H1 (cell line): ENCODE measurements around the gene FSTL4. TPM values are rescaled to one million over a fixed set of nuclear protein-coding genes. Genes with fewer than 3 reads are reported as not detected.

Source experiments
- CTCF ChIA-PET: fragments of 300-600 bp; sonication (Branson Sonifier 250); formaldehyde crosslinking; loops from one replicate; lab custom pipeline; 2021; ENCODE audit not compliant: partially characterized antibody; lab: Charles Lee
- POLR2A ChIA-PET: fragments of 300-600 bp; sonication (Branson Sonifier 250); formaldehyde crosslinking; loops from one replicate; lab custom pipeline; 2021; ENCODE audit warnings: inconsistent platforms; ENCODE audit not compliant: partially characterized antibody; lab: Charles Lee
- DNase-seq, 2 experiments: peaks; one replicate each; pipeline versions ENCODE4 v3.0.0 to v3.0.0-alpha.2; 2010 to 2022; ENCODE audit warnings: low spot score in 2 of 2, low read depth in 1 of 2, mixed read lengths in 1 of 2
- FAIRE-seq: peaks from 2 replicates; lab custom pipeline; 2011; peaks lifted over from hg19 to GRCh38; lab: Jason Lieb, UNC
- H2AFZ ChIP-seq: 2 replicates; pipeline ENCODE4 v1.8.1; 2012; ENCODE audit warnings: low read length, inconsistent platforms
- H2AK5ac ChIP-seq: 2 replicates; pipeline ENCODE4 v1.6.1; 2013; ENCODE audit warnings: low read depth, low read length
- H2BK120ac ChIP-seq: replicated peaks from 2 replicates; pipeline ENCODE3; 2013; ENCODE audit warnings: low read depth, low read length, inconsistent platforms
- H2BK12ac ChIP-seq: 2 replicates; pipeline ENCODE4 v1.6.1; 2013; ENCODE audit warnings: low read depth, low read length
- H2BK15ac ChIP-seq: 2 replicates; pipeline ENCODE4 v1.6.1; 2013; ENCODE audit warnings: low read length
- H2BK20ac ChIP-seq: 2 replicates; pipeline ENCODE4 v1.6.1; 2013; ENCODE audit warnings: low read length
- H2BK5ac ChIP-seq: 2 replicates; pipeline ENCODE4 v1.6.1; 2013; ENCODE audit warnings: low read depth, low read length
- H3K14ac ChIP-seq: 2 replicates; pipeline ENCODE4 v1.6.1; 2013; ENCODE audit warnings: inconsistent platforms; ENCODE audit not compliant: insufficient read length
- H3K18ac ChIP-seq: 2 replicates; pipeline ENCODE4 v1.6.1; 2013; ENCODE audit warnings: low read length; ENCODE audit errors: extremely low read depth
- H3K23ac ChIP-seq: 2 replicates; pipeline ENCODE4 v1.6.1; 2013; ENCODE audit warnings: inconsistent platforms; ENCODE audit not compliant: insufficient read length
- H3K23me2 ChIP-seq: 2 replicates; pipeline ENCODE4 v1.6.1; 2013; ENCODE audit warnings: low read depth, low read length
- H3K27ac ChIP-seq: 2 replicates; pipeline ENCODE4 v1.6.1; 2011; ENCODE audit warnings: low read depth, low read length, inconsistent platforms
- H3K27me3 ChIP-seq, 4 experiments: replicated peaks in 1 of 4; 1 replicate in 1 of 4; 2 replicates in 3 of 4; pipeline versions ENCODE4 v1.6.1 to v1.8.1; 2011 to 2013; ENCODE audit warnings: low read length in 3 of 4, mild to moderate bottlenecking in 3 of 4, inconsistent platforms in 2 of 4, mixed read lengths in 2 of 4, moderate library complexity in 1 of 4; ENCODE audit not compliant: control insufficient read depth in 3 of 4, insufficient read depth in 3 of 4; ENCODE audit errors: extremely low read depth in 1 of 4
- H3K36me3 ChIP-seq, 4 experiments: 2 replicates each; pipeline versions ENCODE4 v1.6.1 to v1.8.1; 2011 to 2013; ENCODE audit warnings: mild to moderate bottlenecking in 4 of 4, low read length in 3 of 4, moderate library complexity in 2 of 4, control low read depth in 1 of 4, inconsistent platforms in 1 of 4; ENCODE audit not compliant: insufficient read depth in 4 of 4, control insufficient read depth in 2 of 4
- H3K4ac ChIP-seq: replicated peaks from 2 replicates; pipeline ENCODE3; 2013; ENCODE audit warnings: low read length, low read depth, mixed read lengths, inconsistent platforms; ENCODE audit not compliant: insufficient read length
- H3K4me1 ChIP-seq, 4 experiments: replicated peaks in 1 of 4; 1 replicate in 1 of 4; 2 replicates in 3 of 4; pipeline versions ENCODE4 v1.6.1 to v1.8.1; 2011 to 2013; ENCODE audit warnings: low read length in 3 of 4, inconsistent platforms in 2 of 4, mixed read lengths in 1 of 4; ENCODE audit not compliant: insufficient read depth in 4 of 4, control insufficient read depth in 3 of 4
- H3K4me2 ChIP-seq, 2 experiments: 2 replicates each; pipeline versions ENCODE4 v1.6.1 to v1.8.1; 2011 to 2013; ENCODE audit warnings: low read depth in 2 of 2, low read length in 2 of 2, control low read depth in 1 of 2, inconsistent platforms in 1 of 2, mild to moderate bottlenecking in 1 of 2; ENCODE audit not compliant: insufficient read depth in 1 of 2
- H3K4me3 ChIP-seq, 4 experiments: fragments of 200-600, 300-600 bp in 1 of 4; sonication (generic), shearing (Covaris generic), sonication (Bioruptor Twin) in 1 of 4; 2 replicates each; pipeline versions ENCODE4 v1.5.1 to v1.8.1; 2011 to 2016; ENCODE audit warnings: low read length in 4 of 4, low read depth in 3 of 4, control low read depth in 2 of 4, inconsistent platforms in 2 of 4, mild to moderate bottlenecking in 2 of 4, mixed read lengths in 1 of 4, moderate library complexity in 1 of 4; ENCODE audit not compliant: insufficient read depth in 2 of 4; ENCODE audit errors: extremely low read depth in 1 of 4
- H3K56ac ChIP-seq: replicated peaks from 2 replicates; pipeline ENCODE3; 2013; ENCODE audit warnings: low read depth, mild to moderate bottlenecking, mixed read lengths, low read length, inconsistent platforms; ENCODE audit not compliant: insufficient read length
- H3K79me1 ChIP-seq: 2 replicates; pipeline ENCODE4 v1.6.1; 2013; ENCODE audit warnings: low read depth, low read length, control low read depth
- H3K79me2 ChIP-seq, 2 experiments: 2 replicates each; pipeline versions ENCODE4 v1.6.1 to v1.8.1; 2012 to 2013; ENCODE audit warnings: low read length in 2 of 2, mild to moderate bottlenecking in 2 of 2, inconsistent platforms in 1 of 2; ENCODE audit not compliant: insufficient read depth in 2 of 2, control insufficient read depth in 1 of 2
- H3K9ac ChIP-seq, 4 experiments: replicated peaks in 1 of 4; 1 replicate in 1 of 4; 2 replicates in 3 of 4; pipeline versions ENCODE4 v1.6.1 to v1.8.1; 2011 to 2013; ENCODE audit warnings: low read depth in 3 of 4, low read length in 3 of 4, control low read depth in 2 of 4, mild to moderate bottlenecking in 2 of 4, moderate library complexity in 2 of 4, inconsistent platforms in 1 of 4; ENCODE audit errors: extremely low read depth in 1 of 4
- H3K9me3 ChIP-seq, 2 experiments: 2 replicates each; pipeline versions ENCODE4 v1.6.1 to v1.8.1; 2012 to 2013; ENCODE audit warnings: mild to moderate bottlenecking in 2 of 2, moderate library complexity in 2 of 2, control low read depth in 1 of 2, inconsistent platforms in 1 of 2, low read depth in 1 of 2, low read length in 1 of 2, mixed read lengths in 1 of 2; ENCODE audit not compliant: insufficient read depth in 2 of 2
- H4K20me1 ChIP-seq, 2 experiments: replicated peaks in 1 of 2; 2 replicates each; pipeline versions ENCODE3 to v1.8.1; 2011 to 2013; ENCODE audit warnings: inconsistent platforms in 2 of 2, low read length in 2 of 2, mild to moderate bottlenecking in 1 of 2; ENCODE audit not compliant: insufficient read depth in 2 of 2, control insufficient read depth in 1 of 2
- H4K5ac ChIP-seq: 2 replicates; pipeline ENCODE4 v1.6.1; 2013; ENCODE audit warnings: low read length, low read depth, mixed read lengths, inconsistent platforms; ENCODE audit not compliant: insufficient read length
- H4K8ac ChIP-seq: 2 replicates; pipeline ENCODE4 v1.8.0; 2013; ENCODE audit warnings: mild to moderate bottlenecking, moderate library complexity, low read length, inconsistent platforms; ENCODE audit not compliant: insufficient read depth; ENCODE audit errors: extremely low read depth
- H4K91ac ChIP-seq: replicated peaks from 2 replicates; pipeline ENCODE3; 2013; ENCODE audit warnings: low read length, mixed read lengths, inconsistent platforms; ENCODE audit not compliant: insufficient read length
- CTBP2 ChIP-seq: IDR thresholded peaks from 2 replicates; pipeline ENCODE4 v1.7.0; 2011; ENCODE audit warnings: borderline replicate concordance, mild to moderate bottlenecking, moderate library complexity, mixed read lengths, low read length; ENCODE audit not compliant: insufficient read depth, insufficient read length
- EZH2 ChIP-seq: fragments of 200-600 bp; sonication (generic); IDR thresholded peaks from 2 replicates; pipeline ENCODE4 v1.7.1; 2012; ENCODE audit warnings: low read depth, mild to moderate bottlenecking, moderate library complexity, low read length, inconsistent platforms; ENCODE audit not compliant: severe bottlenecking
- MAFK ChIP-seq: IDR thresholded peaks from 2 replicates; pipeline ENCODE4 v1.6.1; 2012; ENCODE audit warnings: low read depth, mild to moderate bottlenecking, improper control_type of control experiment, low read length
- WGBS, 2 experiments: shearing (Covaris generic) in 1 of 2; methylation state at CpG; one replicate each; pipeline versions ENCODE4 v1.1.6 to v1.1.7; 2013 to 2015; ENCODE audit warnings: low lambda C conversion rate in 2 of 2, mixed read lengths in 2 of 2, inconsistent platforms in 1 of 2, low coverage in 1 of 2, missing lambda C conversion rate in 1 of 2; ENCODE audit not compliant: insufficient replicate concordance in 2 of 2, insufficient coverage in 1 of 2, insufficient read length in 1 of 2; ENCODE audit errors: extremely low coverage in 1 of 2, missing lambda C conversion rate in 1 of 2; 5-methylcytosine and 5-hydroxymethylcytosine counted together
- polyA plus RNA-seq, 7 experiments: library from polyadenylated mRNA; depleted of rRNA in 3 of 7; stranded (reverse) in 5 of 7; unstranded in 2 of 7; fragments of >200 nt in 5 of 7; fragments of 200-250 nt in 2 of 7; gene quantifications; 1 replicate in 5 of 7; 2 replicates in 1 of 7; 4 replicates in 1 of 7; pipeline versions ENCODE4 v1.2.1 to v1.2.3, GENCODE V29; 2011 to 2013; ENCODE audit warnings: missing spikeins in 2 of 7, mixed read lengths in 2 of 7
- total RNA-seq: library from RNA; stranded (reverse); fragmentation: NEBNext Ultra II Directional; extraction: Animal tissue kit (Norgen Biotek cat#: 25700); gene quantifications from 2 replicates; pipeline ENCODE4 v1.2.1, GENCODE V29; 2021

Gene FSTL4
- total and polyA plus RNA-seq, 2 of the 8 experiments (the other 6 are each of a cell fraction or from before 2014, with no cell fraction given), result 3.1 to 4.1 TPM

- Histone ChIP-seq H3K27me3 (no peaks in the 10 kb centered on the region), H3K9ac (no peak overlapping the region), H4K91ac (no peak overlapping the region), H2BK120ac (no peak overlapping the region), H3K4me2 (no peak overlapping the region), H3K56ac (no peak overlapping the region), H3K79me2 (no peaks in the 10 kb centered on the region), H2AK5ac (no peak overlapping the region), H3K23me2 (no peaks in the 10 kb centered on the region), H3K27ac (no peak overlapping the region), H2BK20ac (no peak overlapping the region), H3K36me3 (no peaks in the 10 kb centered on the region), H3K9me3 (no peaks in the 10 kb centered on the region), H2BK15ac (no peak overlapping the region), H2BK5ac (no peak overlapping the region), H3K18ac (no peak overlapping the region), H3K79me1 (no peaks in the 10 kb centered on the region), H2AFZ (no peak overlapping the region), H4K8ac (no peak overlapping the region), H4K5ac (no peak overlapping the region), H3K4me1 (peaks cover 0 to 3% (median 0%) of the 10 kb centered on the region in 4 experiments; a peak in 1 of 7 replicates), H2BK12ac (no peak overlapping the region), H3K14ac (no peak overlapping the region), H4K20me1 (no peaks in the 10 kb centered on the region), H3K4me3 (no peak overlapping the region), H3K4ac (no peak overlapping the region), H3K23ac (no peak overlapping the region)
- FAIRE-seq, result no peak
- CTCF ChIA-PET, result interaction anchor here (0.9 kb wide), 1 partner anchor 20 kb away, joined by 3 read pairs; no protein-coding TSS in a partner anchor
- POLR2A ChIA-PET, result interaction anchor here (1.2 kb wide), 1 partner anchor 9 kb away, joined by 4 read pairs; no protein-coding TSS in a partner anchor
- 88% methylated on average over 2 of the region's 2 CpGs; no CpG with 5 or more reads in 1 of the 2 experiments for whole genome bisulfite sequencing, 2 experiments
- DNase-seq, result no peak
- TF ChIP-seq CTBP2 (no peak), MAFK (no peak), EZH2 (no peak)
Observed at GRCh38 chr5:133534566-133534965, 77.8 kb downstream of the FSTL4 start.
